HG03139 (cell line): Measurements from ENCODE around the gene SLPI.

ENCODE experiments used
- ATAC-seq: cut with Tn5 transposase; IDR thresholded peaks from one replicate; pipeline ENCODE4 v1.9.1; 2021; ENCODE audit not compliant: unreplicated experiment

Gene SLPI

GRCh38 chr20:45254383-45255262 is at the start of gene SLPI:
Gene SLPI, minus strand, starts transcription at chr20:45254564. Its CDS starts 21 bp downstream, at chr20:45254543.
- no peak for ATAC-seq

GRCh38 chr20:45303586-45304463 is 49.5 kb upstream of the SLPI start:
- ATAC-seq: no peak

DNA sequence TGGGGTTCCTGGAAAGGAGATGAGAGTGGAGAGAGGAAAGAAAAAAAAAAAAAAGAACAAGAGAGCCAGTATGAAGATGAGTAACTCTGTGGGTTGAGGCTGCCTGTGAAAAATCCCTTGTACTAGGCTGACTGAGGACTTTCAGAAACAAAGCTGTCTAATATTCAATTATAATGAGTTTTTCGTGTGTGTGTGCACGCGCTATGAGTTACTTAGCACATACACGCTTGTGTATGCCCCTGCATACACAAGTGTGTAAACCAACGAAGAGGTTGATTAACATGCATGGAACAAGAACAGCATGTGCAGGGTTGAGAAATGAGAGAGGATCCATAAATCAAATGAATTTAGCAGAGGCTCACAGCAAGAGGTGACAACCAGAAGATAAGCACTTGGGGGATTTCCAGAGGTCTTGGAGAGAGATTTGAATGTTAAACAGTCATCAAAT is 47.5 kb upstream of the SLPI start:
- ATAC-seq: no peak

- ATAC-seq: peak; percentile 65
Measured at GRCh38 chr20:45300961-45301360, 46.6 kb upstream of the SLPI start.

- ATAC-seq: no peak
Measured at GRCh38 chr20:45299786-45300185, 45.4 kb upstream of the SLPI start.

DNA sequence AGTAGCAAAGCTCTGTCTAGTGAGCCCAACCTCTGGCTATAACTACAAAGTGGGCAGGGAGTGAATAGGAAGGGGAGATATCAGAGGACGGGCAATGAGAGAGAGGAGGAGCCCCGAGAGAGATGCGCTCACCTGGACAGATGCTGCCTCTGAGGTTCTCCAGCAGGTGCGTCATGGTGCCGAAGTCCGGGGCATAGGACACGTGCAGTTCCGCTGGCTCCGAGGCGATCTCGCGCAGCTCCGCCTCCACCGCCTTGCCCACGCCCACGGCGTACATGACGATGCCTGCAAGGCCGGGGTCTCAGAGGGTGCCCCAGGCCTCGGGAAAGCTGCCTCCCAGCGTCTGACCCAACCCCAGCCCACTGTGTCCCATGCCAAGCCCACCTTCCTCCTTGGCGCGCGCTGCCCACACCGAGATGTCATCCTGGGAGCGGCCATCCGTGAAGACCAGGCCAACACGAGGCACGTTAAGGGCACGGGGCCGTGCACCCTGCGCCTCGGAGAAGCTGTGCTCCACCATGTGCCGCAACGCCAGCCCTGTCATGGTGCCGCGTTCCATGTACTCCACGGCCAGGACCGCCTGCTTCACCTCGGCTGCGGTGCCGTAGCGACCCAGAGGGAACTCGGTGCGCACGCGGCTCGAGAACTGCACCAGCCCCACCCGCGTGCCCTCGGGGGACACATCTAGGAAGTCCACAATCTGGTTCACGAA is 43.6 kb upstream of the SLPI start:
- ATAC-seq: no peak

DNA sequence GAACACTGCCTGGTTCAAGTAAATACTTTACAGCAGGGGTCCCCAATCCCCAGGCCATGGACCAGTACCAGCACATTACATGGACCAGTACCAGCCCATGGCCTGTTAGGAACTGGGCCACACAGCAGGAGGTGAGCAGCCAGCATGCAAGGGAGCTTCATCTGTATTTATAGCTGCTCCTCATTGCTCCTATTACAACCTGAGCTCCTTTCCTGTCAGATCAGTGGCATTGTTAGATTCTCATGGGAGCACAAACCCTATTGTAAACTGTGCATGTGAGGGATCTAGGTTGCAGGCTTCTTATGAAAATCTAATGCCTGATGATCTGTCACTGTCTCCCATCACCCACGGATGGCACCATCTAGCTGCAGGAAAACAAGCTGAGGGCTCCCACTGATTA is 40.3 kb upstream of the SLPI start:
- ATAC-seq: no peak

DNA sequence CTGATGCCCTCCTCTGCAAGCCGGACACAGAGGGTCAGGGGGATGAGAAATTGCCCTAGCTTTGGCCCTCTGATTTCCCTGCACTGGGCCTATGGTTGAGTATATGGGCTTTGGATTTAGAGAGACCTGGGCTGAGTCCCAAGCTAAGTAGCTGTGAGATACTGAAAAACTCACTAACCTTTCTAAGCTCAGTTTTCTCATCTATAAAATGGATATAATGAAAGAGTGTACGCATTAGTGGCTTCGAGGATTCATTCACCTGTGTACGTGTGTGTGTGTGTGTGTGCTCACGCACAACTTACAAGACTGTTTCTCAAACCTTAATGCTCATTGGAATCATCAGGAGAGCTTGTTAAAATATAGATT is 39.6 kb upstream of the SLPI start:
- ATAC-seq: no peak

DNA sequence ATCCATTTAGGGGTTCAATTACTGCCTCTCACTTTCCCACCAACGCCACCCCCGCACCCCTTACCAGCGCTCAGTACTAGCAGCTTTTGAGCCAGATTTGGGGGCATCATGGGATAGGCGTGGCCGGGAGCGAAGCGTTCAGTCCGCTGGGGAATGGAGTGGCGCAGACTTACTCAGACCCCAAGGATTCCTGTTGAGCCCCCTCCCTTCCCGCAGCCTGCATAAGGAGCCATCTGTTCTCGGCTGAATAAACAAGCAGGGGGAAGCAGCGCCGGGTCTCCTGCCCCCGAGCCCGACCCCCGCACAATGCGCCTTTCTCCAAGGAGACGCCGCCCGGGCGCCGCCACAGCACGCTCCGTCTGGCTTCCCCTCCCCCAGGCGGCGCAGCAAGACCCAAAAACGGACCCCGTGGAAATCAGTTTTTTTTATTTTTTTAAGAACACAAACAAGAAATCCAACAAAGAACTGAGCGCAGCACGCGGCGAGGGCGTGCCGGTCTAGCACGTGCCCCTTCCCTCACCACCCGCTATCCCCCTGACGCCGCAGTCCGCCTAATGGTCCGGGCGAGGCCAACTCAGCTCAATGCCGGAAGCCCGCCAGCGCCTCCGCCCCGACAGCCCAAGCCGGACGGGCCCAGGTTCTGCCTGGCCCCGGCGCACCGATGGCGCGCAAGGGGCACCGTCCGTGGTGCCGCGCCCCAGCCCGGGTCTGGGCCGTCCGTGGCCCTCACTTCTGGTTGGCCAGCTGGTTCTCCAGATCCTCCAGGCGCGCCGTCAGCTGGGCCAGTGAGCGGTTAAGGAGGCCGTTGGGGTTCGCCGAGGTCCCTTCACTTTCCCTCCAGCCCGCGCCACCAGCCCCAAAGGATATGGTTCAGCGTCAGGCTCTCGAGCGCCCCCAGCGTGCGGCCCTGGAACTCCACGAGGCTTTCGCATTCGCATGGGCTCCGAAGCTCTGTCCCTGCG is 39.0 kb upstream of the SLPI start:
- no peak for ATAC-seq

- no peak for ATAC-seq
Measured at GRCh38 chr20:45292343-45292742, 38.0 kb upstream of the SLPI start.

GRCh38 chr20:45291526-45291925 is 37.2 kb upstream of the SLPI start:
- no peak for ATAC-seq

- ATAC-seq: no peak
Measured at GRCh38 chr20:45290677-45291355, 36.5 kb upstream of the SLPI start.

DNA sequence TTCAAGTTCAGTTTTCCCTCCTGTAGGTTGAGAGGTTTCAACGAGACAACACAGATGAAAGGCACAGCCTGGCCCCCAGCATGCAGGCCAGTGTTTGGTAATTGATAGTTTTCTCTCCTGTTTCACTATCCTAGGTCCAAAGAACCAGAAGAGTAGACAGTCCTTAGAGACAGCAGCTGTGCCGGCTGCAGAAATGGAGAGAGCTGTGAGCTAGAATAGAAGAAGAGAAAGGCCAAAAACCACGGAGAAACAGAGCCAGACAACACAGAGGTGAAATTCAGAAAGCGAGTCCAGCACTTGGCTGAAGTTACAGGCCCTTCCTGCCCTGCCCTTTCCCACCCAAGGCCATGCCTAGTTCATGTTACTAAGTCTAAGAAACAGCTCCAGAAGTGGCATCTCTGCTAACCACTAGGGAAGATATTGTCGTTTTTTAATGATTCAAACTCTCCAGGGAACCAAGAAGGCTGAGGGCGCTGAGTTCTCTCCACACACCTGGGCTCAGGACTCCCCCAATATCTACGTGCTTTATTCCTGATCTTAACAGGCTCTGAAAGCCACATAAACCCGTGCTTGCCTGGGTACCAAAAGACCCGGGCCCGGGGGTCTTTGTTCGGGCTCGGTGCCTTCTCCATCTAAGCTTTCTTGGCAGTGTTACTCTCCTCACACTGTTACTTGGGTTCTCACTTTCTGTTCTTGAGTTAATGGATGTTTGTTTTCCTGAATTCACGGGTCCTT is 35.7 kb upstream of the SLPI start:
- ATAC-seq: no peak

GRCh38 chr20:45288860-45289259 is 34.5 kb upstream of the SLPI start:
- ATAC-seq: no peak

GRCh38 chr20:45288376-45288775 is 34.0 kb upstream of the SLPI start:
- no peak for ATAC-seq

GRCh38 chr20:45283551-45284057 is 29.2 kb upstream of the SLPI start:
- no peak for ATAC-seq

GRCh38 chr20:45282700-45283550 is 28.6 kb upstream of the SLPI start:
- no peak for ATAC-seq

DNA sequence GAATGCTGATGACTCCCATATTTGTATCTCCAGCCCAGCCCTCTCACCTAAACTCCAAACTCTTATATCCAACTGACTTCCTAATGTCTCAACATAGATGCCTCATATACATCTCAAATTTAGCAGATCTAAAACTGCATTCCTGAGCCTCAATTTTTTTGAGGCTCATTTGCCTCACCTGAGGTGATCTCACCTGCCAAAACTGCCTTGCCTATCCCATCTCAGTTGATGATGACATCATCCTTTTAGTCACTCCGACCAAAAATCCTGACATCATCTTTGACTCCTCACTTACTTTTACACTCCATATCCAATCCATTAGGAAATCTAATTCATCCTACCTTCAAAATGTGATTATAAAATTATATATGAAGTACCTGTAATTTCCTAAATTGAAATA is 25.6 kb upstream of the SLPI start:
- no peak for ATAC-seq
